ENCODE measurements around the gene TLR9. TPM values are rescaled to one million over a fixed set of nuclear protein-coding genes. Genes with fewer than 3 reads are reported as not detected.

TLR9 gene
- total RNA-seq, 4 donors from 2014 or later = 0.19 TPM; not detected in 3

GRCh38 chr3:52185837-52186236, 39.6 kb downstream of the TLR9 start:
- ATAC-seq (ENCODE audit: low FRiP score) (no peak), DNase-seq (ENCODE audit: low spot score) (no peak)
- no peak for TF ChIP-seq CTCF (IDR thresholded peaks at IDR 0.05)

GRCh38 chr3:52185311-52185710, 40.1 kb downstream of the TLR9 start:
- no peak for DNase-seq (ENCODE audit: low spot score)
- TF ChIP-seq CTCF (IDR thresholded peaks at IDR 0.05) = no peak

GRCh38 chr3:52184690-52185089, 40.8 kb downstream of the TLR9 start:
- TF ChIP-seq CTCF (IDR thresholded peaks at IDR 0.05) = no peak
- ATAC-seq (ENCODE audit: low FRiP score) = no peak
- no peak for DNase-seq (ENCODE audit: low spot score)

More at GRCh38 chr3:52185311-52185710, 40.1 kb downstream of the TLR9 start:
- no peak for ATAC-seq (ENCODE audit: low FRiP score)

GRCh38 chr3:52183786-52184445, 41.5 kb downstream of the TLR9 start:
- DNase-seq (ENCODE audit: low spot score) = no peak
- no peak for ATAC-seq (ENCODE audit: low FRiP score)
- no peak for TF ChIP-seq CTCF (IDR thresholded peaks at IDR 0.05)

- TF ChIP-seq CTCF (IDR thresholded peaks at IDR 0.05) = no peak
- DNase-seq (ENCODE audit: low spot score) (no peak), ATAC-seq (ENCODE audit: low FRiP score) (no peak)
Measured at GRCh38 chr3:52182691-52183090, 42.8 kb downstream of the TLR9 start.

- DNase-seq (ENCODE audit: low spot score) (no peak), ATAC-seq (ENCODE audit: low FRiP score) (no peak)
- no peak for TF ChIP-seq CTCF (IDR thresholded peaks at IDR 0.05)
Measured at GRCh38 chr3:52182196-52182595, 43.2 kb downstream of the TLR9 start.

GRCh38 chr3:52181543-52181942, 43.9 kb downstream of the TLR9 start:
- DNase-seq (ENCODE audit: low spot score) (no peak), ATAC-seq (ENCODE audit: low FRiP score) (no peak)
- no peak for TF ChIP-seq CTCF (IDR thresholded peaks at IDR 0.05)
